ENCODE data around the gene TRPV4. TPM values are rescaled to one million over a fixed set of nuclear protein-coding genes. Genes with fewer than 3 reads are reported as not detected.

TRPV4 gene
- total and polyA plus RNA-seq, 9 of the 15 experiments (the other 6 are each of a cell fraction or from before 2014, with no cell fraction given) = 0.13 TPM; not detected in 8

DNA sequence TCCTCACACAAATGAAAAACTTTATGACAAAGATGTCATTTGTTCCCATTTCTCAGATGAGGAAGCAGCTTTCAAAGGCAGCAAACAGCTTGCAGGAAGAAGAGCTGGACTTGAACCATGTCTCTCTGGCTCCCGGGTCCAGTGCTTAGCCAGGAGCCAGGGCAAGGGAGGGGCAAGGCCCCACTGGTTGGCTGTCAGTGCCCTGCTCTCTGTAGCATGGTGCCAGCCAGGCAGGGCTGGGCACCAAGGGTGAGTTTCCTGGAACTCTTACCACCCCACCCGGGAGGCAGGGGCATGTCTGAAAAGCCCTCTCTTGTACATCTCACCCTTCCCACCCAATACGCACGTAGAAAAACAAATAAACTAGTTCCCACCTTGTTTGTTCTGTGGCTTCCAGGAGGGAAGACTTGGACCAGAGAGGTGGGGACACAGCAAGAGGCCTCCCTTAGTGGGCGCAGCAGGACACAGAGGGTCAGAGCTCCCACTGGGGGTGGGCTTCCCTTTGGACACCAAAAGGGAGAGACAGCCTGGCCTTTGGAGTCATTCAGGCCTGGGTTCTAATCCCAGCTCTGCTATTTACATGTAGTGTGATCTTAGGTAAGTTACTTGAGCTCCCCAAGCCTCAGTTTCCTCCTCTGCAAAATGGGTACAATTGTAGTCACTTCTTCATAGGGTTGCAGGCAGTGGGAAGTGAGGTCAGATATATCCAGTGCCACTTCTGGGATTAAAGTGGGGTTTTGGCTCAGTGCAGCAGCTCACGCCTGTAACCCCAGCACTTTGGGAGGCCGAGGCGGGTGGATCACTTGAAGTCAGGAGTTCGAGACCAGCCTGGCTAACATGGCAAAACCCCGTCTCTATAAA lies 17.2 kb downstream of the TRPV4 start (continued):
- TF ChIP-seq, protein P1, sequence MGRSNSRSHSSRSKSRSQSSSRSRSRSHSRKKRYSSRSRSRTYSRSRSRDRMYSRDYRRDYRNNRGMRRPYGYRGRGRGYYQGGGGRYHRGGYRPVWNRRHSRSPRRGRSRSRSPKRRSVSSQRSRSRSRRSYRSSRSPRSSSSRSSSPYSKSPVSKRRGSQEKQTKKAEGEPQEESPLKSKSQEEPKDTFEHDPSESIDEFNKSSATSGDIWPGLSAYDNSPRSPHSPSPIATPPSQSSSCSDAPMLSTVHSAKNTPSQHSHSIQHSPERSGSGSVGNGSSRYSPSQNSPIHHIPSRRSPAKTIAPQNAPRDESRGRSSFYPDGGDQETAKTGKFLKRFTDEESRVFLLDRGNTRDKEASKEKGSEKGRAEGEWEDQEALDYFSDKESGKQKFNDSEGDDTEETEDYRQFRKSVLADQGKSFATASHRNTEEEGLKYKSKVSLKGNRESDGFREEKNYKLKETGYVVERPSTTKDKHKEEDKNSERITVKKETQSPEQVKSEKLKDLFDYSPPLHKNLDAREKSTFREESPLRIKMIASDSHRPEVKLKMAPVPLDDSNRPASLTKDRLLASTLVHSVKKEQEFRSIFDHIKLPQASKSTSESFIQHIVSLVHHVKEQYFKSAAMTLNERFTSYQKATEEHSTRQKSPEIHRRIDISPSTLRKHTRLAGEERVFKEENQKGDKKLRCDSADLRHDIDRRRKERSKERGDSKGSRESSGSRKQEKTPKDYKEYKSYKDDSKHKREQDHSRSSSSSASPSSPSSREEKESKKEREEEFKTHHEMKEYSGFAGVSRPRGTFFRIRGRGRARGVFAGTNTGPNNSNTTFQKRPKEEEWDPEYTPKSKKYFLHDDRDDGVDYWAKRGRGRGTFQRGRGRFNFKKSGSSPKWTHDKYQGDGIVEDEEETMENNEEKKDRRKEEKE (IDR thresholded peaks at IDR 0.05; ENCODE audit: borderline replicate concordance in 1 of 2, control insufficient read depth in 1 of 2, low read depth in 2 of 2, low read length in 1 of 2) = no peak
- TF ChIP-seq KDM1A (IDR thresholded peaks at IDR 0.05) = peak; percentile 60 to 66
- TF ChIP-seq SUPT5H (IDR thresholded peaks at IDR 0.05) = no peak
- TF ChIP-seq SETDB1 (IDR thresholded peaks at IDR 0.05; ENCODE audit: low read length) = no peak

DNA sequence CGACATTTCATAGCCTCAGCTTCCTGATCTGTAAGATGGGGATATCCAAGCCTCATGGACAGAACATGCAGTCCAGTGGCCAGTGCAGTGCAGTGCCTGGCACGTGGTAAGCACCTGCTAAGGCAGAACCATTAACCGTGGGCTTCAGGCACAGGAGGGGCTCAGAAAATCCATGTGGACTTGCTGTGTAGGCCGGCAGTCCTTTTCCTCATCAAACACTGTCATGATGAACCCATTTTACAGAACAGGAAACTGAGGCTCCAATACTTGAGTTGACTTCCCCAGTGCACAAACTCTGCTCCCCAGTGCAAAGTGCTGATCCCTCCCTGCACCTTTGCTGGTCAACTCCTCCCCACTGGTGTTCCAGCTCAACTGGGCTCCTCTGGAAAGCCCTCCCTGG lies 18.0 kb downstream of the TRPV4 start:
- Histone ChIP-seq H3K36me3 (ENCODE audit: control insufficient read depth, insufficient read depth, low read length) (no peaks in the 10 kb centered on the region), H2AFZ (ENCODE audit: low read depth, low read length) (no peak overlapping the region), H3K9me1 (ENCODE audit: control insufficient read depth, insufficient read depth, low read length) (no peaks in the 10 kb centered on the region), H3K27ac (ENCODE audit: extremely low read depth, low read depth, low read length) (no peak overlapping the region), H3K27me3 (ENCODE audit: control insufficient read depth in 2 of 2, insufficient read depth in 2 of 2, low read length in 2 of 2) (peaks cover 9 to 42% of the 10 kb centered on the region in 2 experiments; a peak in 4 of 5 replicates), H3K9me3 (replicated peaks; ENCODE audit: control insufficient read depth, insufficient read depth, low read depth, low read length) (no peaks in the 10 kb centered on the region), H3K4me3 (no peak overlapping the region), H3K4me1 (replicated peaks in 1 of 2; ENCODE audit: control insufficient read depth in 2 of 2, insufficient read depth in 2 of 2, low read length in 2 of 2) (no peaks in the 10 kb centered on the region; a peak in 1 of 5 replicates), H3K9ac (ENCODE audit: insufficient read depth in 1 of 2, low read depth in 2 of 2, low read length in 2 of 2) (no peak overlapping the region), H4K20me1 (replicated peaks; ENCODE audit: control insufficient read depth, insufficient read depth, low read length) (no peaks in the 10 kb centered on the region; the same call in 1 of the 2 replicates), H3K79me2 (ENCODE audit: control insufficient read depth, insufficient read depth, low read length) (no peaks in the 10 kb centered on the region), H3K4me2 (ENCODE audit: insufficient read depth, low read length) (no peak overlapping the region)
- FAIRE-seq (no peak), ATAC-seq (no peak), DNase-seq (ENCODE audit: extremely low read depth in 1 of 4, low spot score in 3 of 4) (no peak)
- whole genome bisulfite sequencing (ENCODE audit: insufficient coverage, low coverage, missing lambda C conversion rate) = 0% methylated on average over 4 of the region's 4 CpGs
- intact Hi-C loops (cut with micrococcal nuclease) (no loop called here), in situ Hi-C loops (cut with MboI) (no loop called here)
- TF ChIP-seq ZNF57 (CRISPR knock-in tag; IDR thresholded peaks at IDR 0.05) (no peak), ZNF121 (CRISPR knock-in tag; conservative IDR thresholded peaks at IDR 0.05) (0 out of 2 replicates have a peak, but pooled peaks have one; percentile 12), MTF1 (CRISPR knock-in tag; IDR thresholded peaks at IDR 0.05; ENCODE audit: borderline replicate concordance) (no peak), ESRRA (IDR thresholded peaks at IDR 0.05; ENCODE audit: borderline replicate concordance, low read depth) (peak; percentile 62), SMARCA5 (IDR thresholded peaks at IDR 0.05) (peak; percentile 96), HDAC2 (IDR thresholded peaks at IDR 0.05) (0 out of 2 replicates have a peak, but pooled peaks have one; percentile 40), RBM25 (IDR thresholded peaks at IDR 0.05; ENCODE audit: low read depth, low read length, severe bottlenecking) (peak; percentile 97), KDM1A (IDR thresholded peaks at IDR 0.05) (peak; percentile 56 to 71; a peak in 3 of 4 replicates), BCOR (IDR thresholded peaks at IDR 0.05) (peak; percentile 83), TBP (optimal IDR thresholded peaks at IDR 0.05; ENCODE audit: low read depth, low read length) (no peak), CREB1 (IDR thresholded peaks at IDR 0.05) (no peak), CREB1 (CRISPR knock-in tag; IDR thresholded peaks at IDR 0.05) (no peak), TOE1 (IDR thresholded peaks at IDR 0.05; ENCODE audit: borderline replicate concordance) (no peak), TOE1 (CRISPR knock-in tag; IDR thresholded peaks at IDR 0.05; ENCODE audit: borderline replicate concordance, low read depth) (no peak), ADNP (tag; IDR thresholded peaks at IDR 0.05) (peak; percentile 70), RAD21 (CRISPR knock-in tag; conservative IDR thresholded peaks at IDR 0.05 in 1 of 2, IDR thresholded peaks at IDR 0.05 in 1 of 2) (no peak)
- POLR2A ChIA-PET = interaction anchor here (0.7 kb wide), 1 partner anchor 303 kb away, joined by 3 read pairs; no protein-coding TSS in a partner anchor
- no TSS peak for BruUV-seq (replicated peaks)
- CTCF ChIA-PET (ENCODE audit: low intra/inter-chr PET ratio) = no interaction called here
